ENCODE measurements around the gene SEC22C.

DNA sequence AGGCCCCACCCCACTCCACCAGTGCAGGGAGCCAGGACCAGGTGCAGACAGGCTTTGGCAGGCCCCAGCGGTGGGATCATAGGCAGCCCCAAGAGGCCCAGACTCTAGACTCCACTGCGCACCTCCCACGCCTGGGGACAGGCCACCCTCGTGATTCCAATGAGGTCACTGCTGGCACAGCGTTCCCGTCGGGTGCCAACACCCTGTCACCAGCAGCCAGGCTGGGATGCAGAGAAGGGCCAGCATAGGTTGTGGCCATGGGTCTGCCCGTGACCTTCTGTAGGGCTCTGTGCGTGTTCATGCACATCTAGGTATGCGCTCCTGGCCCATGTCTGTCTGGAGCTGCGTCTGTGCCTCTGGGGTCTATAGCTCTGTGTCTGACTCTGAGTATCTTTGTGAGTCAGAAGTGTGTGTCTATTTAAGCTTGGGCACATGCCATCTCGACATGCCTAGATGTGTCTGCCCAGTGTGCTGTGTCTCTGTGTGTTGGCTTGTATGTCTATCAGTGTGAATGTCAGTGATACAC, 66.3 kb downstream of the SEC22C start:
- no peak for TF ChIP-seq GATA2 (IDR thresholded peaks at IDR 0.05; ENCODE audit: low read depth, low read length)
- no peak for TF ChIP-seq GATA3 (IDR thresholded peaks at IDR 0.05; ENCODE audit: low read depth, low read length)

All from SH-SY5Y (cell line).